ENCODE data around the gene RER1. TPM values are rescaled to one million over a fixed set of nuclear protein-coding genes. Genes with fewer than 3 reads are reported as not detected.
A peak's percentile ranks its signal among the peaks of the same experiment; 100 is the strongest.

The RER1 gene
- total RNA-seq, 2 experiments from 2014 or later: 146 to 174 TPM

DNA sequence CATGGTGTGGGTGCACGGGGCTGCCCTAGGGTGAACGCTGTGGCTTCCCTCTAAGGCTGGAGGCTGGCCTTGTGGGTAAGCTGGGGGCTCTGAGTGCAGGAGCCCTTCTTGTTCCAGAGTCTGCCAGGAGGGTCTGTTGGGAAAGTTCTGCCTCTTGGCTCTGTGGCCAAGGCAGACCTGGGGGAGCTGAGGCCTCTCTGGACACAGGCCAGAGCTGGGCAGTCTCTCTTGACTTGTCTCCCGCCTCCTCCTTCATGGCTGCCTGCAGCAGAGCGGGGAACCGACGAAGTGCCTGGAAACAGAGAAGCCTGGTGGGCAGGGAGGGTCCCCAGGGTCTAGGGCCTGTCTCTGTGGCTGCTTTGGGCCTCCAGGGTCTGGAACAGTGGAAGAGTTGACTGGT lies 51.0 kb downstream of the RER1 start:
- Mint-ChIP-seq H3K4me1 (peaks cover 4% of the 10 kb centered on the region), H3K4me3 (no peak overlapping the region)

DNA sequence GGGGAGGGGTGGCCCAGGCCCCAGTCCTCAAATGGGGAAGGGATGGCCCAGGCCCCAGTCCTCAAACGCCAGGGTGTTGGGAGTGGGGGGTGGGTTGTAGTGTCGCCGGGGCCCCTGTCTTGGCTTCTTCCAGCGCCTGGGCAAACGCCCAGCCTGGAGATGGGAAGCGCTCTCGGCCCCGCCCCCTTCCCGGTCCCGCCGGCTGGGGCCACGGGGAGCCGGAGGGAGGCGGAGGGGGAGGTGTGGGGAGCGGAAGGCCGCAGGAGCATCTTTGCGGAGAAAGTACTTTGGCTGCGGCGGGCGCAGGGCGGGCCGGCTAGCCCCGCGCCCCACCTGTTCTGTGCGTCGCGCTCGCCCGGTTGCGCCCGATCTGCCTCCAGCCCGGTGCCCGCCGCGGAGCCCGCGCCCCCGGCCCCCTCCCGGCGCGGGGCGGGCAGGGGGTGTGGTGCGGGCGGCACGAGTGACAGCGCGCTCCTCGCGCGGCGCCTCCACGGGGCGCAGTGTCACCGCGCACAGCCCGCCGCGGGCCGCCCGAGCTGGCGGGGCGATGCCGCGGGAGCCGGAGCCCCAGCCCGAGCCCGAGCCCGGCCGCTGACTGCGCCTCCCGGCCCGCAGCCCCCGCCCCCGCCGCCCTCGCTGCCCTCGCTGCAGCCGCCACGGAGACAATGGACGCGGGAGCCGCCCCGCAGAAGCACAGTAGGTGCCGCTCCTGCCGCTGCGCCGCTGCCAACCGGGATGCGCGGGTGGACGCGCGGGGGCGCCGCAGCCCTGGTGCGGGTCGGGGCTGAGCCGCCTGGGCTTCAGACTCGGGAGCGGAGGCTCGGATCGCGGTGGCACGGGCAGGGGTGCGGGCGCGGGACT lies 51.9 kb downstream of the RER1 start:
- Mint-ChIP-seq H3K9me3 (ENCODE audit: low read depth) (no peaks in the 10 kb centered on the region), H3K27ac (no peak overlapping the region), H3K36me3 (no peaks in the 10 kb centered on the region), H3K27me3 (peaks cover 19% of the 10 kb centered on the region), H3K4me1 (peaks cover 4% of the 10 kb centered on the region), H3K4me3 (no peak overlapping the region)
- DNase-seq (no peak), ATAC-seq (peak; percentile 38)
- CTCF ChIA-PET: interaction anchor here (1.1 kb wide), 1 partner anchor 104 kb away, joined by 3 read pairs; no protein-coding TSS in a partner anchor

More for the DNA sequence above, 51.0 kb downstream of the RER1 start:
- Mint-ChIP-seq H3K27ac (no peak overlapping the region), H3K9me3 (ENCODE audit: low read depth) (no peaks in the 10 kb centered on the region), H3K27me3 (peaks cover 19% of the 10 kb centered on the region), H3K36me3 (no peaks in the 10 kb centered on the region)
- CTCF ChIA-PET: no interaction called here
- DNase-seq (no peak), ATAC-seq (no peak)

- CTCF ChIA-PET: interaction anchor here (1.1 kb wide), 1 partner anchor 103 kb away, joined by 3 read pairs; no protein-coding TSS in a partner anchor
- DNase-seq: no peak
- Mint-ChIP-seq H3K9me3 (ENCODE audit: low read depth) (no peaks in the 10 kb centered on the region), H3K27me3 (peaks cover 19% of the 10 kb centered on the region), H3K4me3 (no peak overlapping the region), H3K36me3 (no peaks in the 10 kb centered on the region), H3K4me1 (peaks cover 4% of the 10 kb centered on the region), H3K27ac (no peak overlapping the region)
- no peak for ATAC-seq
These were observed 52.5 kb downstream of the RER1 start for GRCh38 chr1:2444138-2444591.

GRCh38 chr1:2445162-2445822 lies 53.7 kb downstream of the RER1 start:
- Mint-ChIP-seq H3K36me3 (no peaks in the 10 kb centered on the region), H3K27me3 (peaks cover 19% of the 10 kb centered on the region), H3K9me3 (ENCODE audit: low read depth) (no peaks in the 10 kb centered on the region), H3K4me1 (no peaks in the 10 kb centered on the region), H3K4me3 (no peak overlapping the region), H3K27ac (no peak overlapping the region)
- CTCF ChIA-PET: no interaction called here
- ATAC-seq (no peak), DNase-seq (no peak)

DNA sequence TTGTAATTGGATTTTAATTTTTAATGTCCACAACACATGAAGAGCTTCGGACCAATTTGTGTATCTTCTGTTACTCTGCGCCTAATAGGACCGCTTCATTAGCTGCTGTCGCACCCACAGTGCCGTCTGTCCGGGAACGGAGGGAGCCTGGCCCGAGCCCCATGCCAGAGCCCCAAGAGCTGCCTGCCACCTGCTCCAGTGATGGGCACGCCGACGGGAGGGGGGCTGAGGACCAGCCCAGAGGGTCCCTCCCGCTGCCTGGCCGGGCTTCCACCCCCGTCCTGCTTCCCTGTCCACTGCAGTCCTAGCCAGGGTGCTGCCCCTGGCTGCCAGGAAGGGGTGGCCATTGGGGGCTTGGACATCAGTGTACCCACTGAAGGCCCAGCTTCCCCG lies 54.2 kb downstream of the RER1 start:
- no peaks in the 10 kb centered on the region for H3K36me3 Mint-ChIP-seq
- DNase-seq (no peak), ATAC-seq (no peak)
- H3K9me3 Mint-ChIP-seq (ENCODE audit: low read depth): no peaks in the 10 kb centered on the region
- H3K4me3 Mint-ChIP-seq: no peak overlapping the region
- no peak overlapping the region for H3K27ac Mint-ChIP-seq
- peaks cover 19% of the 10 kb centered on the region for H3K27me3 Mint-ChIP-seq
- no peaks in the 10 kb centered on the region for H3K4me1 Mint-ChIP-seq
- CTCF ChIA-PET: no interaction called here

GRCh38 chr1:2446394-2446793 lies 54.8 kb downstream of the RER1 start:
- Mint-ChIP-seq H3K27ac (no peak overlapping the region), H3K9me3 (ENCODE audit: low read depth) (no peaks in the 10 kb centered on the region), H3K4me1 (no peaks in the 10 kb centered on the region), H3K36me3 (no peaks in the 10 kb centered on the region), H3K27me3 (peaks cover 19% of the 10 kb centered on the region), H3K4me3 (no peak overlapping the region)
- DNase-seq (no peak), ATAC-seq (no peak)
- CTCF ChIA-PET: no interaction called here

DNA sequence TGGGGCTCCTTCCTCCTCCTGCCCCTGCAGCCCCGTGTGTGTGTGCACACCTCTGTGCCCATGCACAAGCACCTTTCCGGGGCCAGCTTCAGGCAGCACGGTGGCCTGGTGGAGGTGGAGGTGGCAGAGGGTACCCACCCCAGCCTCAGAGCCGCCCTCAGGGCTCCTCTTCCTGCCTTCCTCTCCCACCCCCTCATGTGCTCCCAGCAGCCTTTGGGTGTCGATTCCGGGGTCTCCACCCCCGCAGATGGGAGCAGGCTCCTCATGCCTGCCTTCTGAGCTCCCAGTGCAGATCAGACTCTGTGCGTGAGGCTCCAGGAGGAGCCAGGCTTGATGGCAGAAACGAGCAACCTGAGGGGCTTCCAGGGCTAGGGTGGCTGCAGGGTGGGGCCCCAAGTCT lies 55.2 kb downstream of the RER1 start:
- H3K27ac Mint-ChIP-seq: no peak overlapping the region
- no peak overlapping the region for H3K4me3 Mint-ChIP-seq
- H3K9me3 Mint-ChIP-seq (ENCODE audit: low read depth): no peaks in the 10 kb centered on the region
- no peaks in the 10 kb centered on the region for H3K36me3 Mint-ChIP-seq
- H3K4me1 Mint-ChIP-seq: no peaks in the 10 kb centered on the region
- no peak for DNase-seq
- CTCF ChIA-PET: interaction anchor here (1.2 kb wide), 1 partner anchor 65 kb away, joined by 3 read pairs; no protein-coding TSS in a partner anchor
- no peak for ATAC-seq
- H3K27me3 Mint-ChIP-seq: peaks cover 19% of the 10 kb centered on the region

DNA sequence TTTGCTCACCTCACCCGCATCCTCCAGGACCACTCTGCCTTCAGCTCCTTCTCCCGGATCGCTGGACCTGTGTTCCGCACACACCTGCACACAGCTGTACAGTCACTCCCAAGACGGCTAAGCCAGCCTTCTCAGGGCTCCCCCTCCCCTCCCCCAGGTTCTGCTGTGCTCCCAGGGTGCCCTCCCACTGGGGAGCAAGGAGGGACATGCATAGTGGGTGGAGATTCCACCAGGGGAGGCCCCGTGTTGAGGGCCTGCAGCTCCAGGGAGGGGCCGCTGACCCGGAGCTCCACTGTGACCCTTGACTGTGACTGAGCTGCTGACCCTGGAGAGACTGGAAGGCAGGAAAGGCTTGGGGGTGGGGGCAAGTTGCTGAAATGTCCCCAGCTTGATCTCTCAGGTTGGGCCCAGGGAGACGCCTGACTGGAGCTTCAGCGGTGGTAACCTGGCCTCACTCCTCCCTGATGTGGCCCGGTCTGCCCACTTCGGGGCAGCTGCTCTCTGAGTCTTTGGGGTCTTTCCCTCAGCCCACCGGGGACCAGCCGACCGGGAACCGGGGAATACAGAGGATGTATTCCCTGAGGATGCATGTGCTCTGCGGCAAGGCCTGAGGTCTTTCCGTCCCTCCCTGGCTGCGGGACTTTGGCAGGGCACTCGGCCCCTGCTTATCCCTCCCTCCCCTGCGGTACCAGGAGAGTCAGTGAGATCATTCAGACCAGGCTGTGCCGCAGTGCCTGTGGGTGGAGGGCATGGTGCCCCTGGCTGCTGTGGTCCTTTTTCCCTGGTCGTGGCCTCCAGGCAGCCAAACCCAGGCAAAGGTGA lies 55.8 kb downstream of the RER1 start:
- no peak overlapping the region for H3K27ac Mint-ChIP-seq
- H3K4me1 Mint-ChIP-seq: no peaks in the 10 kb centered on the region
- ATAC-seq: no peak

DNA sequence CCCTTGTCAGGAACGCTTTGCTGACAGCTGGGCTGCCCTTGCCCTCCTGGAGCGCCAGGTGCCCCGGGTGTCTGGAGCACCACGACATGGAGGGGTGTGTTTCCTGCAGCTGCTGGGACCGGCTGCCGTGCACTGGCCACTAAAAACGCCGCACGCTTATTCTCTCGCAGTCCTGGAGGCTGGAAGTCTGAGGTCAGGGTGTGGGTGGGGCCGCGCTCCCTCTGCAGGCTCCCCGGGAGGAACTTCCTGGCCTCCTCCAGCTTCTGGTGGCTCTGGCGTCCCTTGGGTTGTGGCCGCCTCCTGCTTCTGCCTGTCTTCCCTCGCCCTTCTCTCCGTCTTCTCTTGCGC lies 56.4 kb downstream of the RER1 start:
- peaks cover 10% of the 10 kb centered on the region for H3K27me3 Mint-ChIP-seq
- H3K27ac Mint-ChIP-seq: no peak overlapping the region
- H3K4me1 Mint-ChIP-seq: no peaks in the 10 kb centered on the region
- no peak overlapping the region for H3K4me3 Mint-ChIP-seq
- H3K36me3 Mint-ChIP-seq: no peaks in the 10 kb centered on the region
- DNase-seq (no peak), ATAC-seq (no peak)
- H3K9me3 Mint-ChIP-seq (ENCODE audit: low read depth): no peaks in the 10 kb centered on the region
- CTCF ChIA-PET: interaction anchor here (0.9 to 1.2 kb wide), 2 partner anchors 32 to 67 kb away, joined by 3 to 4 read pairs; no protein-coding TSS in a partner anchor

More for the DNA sequence above, 55.8 kb downstream of the RER1 start:
- peaks cover 16% of the 10 kb centered on the region for H3K27me3 Mint-ChIP-seq
- no peaks in the 10 kb centered on the region for H3K9me3 Mint-ChIP-seq (ENCODE audit: low read depth)
- DNase-seq: no peak
- no peaks in the 10 kb centered on the region for H3K36me3 Mint-ChIP-seq
- H3K4me3 Mint-ChIP-seq: no peak overlapping the region
- CTCF ChIA-PET: interaction anchor here (0.9 to 1.2 kb wide), 2 partner anchors 32 to 66 kb away, joined by 3 to 4 read pairs; no protein-coding TSS in a partner anchor

- CTCF ChIA-PET: no interaction called here
- no peaks in the 10 kb centered on the region for H3K9me3 Mint-ChIP-seq (ENCODE audit: low read depth)
- DNase-seq: no peak
- peak; percentile 31 for ATAC-seq
- no peaks in the 10 kb centered on the region for H3K36me3 Mint-ChIP-seq
- no peak overlapping the region for H3K4me3 Mint-ChIP-seq
- no peaks in the 10 kb centered on the region for H3K4me1 Mint-ChIP-seq
- no peak overlapping the region for H3K27ac Mint-ChIP-seq
- peaks cover 6% of the 10 kb centered on the region for H3K27me3 Mint-ChIP-seq
These were observed 58.2 kb downstream of the RER1 start for GRCh38 chr1:2449636-2450454.

DNA sequence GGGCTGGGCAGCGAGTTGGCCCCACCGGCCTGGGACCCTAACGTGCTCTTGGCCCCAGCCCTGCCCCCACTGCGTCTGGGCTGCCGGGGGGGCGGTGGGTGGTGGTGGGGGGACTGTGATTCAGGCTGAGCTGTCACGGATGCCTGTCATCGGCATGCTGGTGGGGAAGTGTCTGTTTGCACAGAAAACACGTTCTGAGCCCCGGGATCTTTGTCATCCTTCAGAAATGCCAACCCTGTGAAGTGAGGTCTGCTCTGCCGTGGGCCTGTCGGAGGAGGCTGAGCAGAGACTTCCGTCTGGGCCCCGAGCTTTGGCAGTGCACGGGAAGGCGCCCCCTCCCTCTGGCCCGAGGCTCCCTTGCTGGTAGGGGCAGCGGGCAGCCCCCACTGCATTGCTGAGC lies 60.1 kb downstream of the RER1 start:
- H3K4me3 Mint-ChIP-seq: no peak overlapping the region
- no peak overlapping the region for H3K27ac Mint-ChIP-seq
- no peaks in the 10 kb centered on the region for H3K36me3 Mint-ChIP-seq
- H3K27me3 Mint-ChIP-seq: no peaks in the 10 kb centered on the region
- CTCF ChIA-PET: no interaction called here
- no peaks in the 10 kb centered on the region for H3K9me3 Mint-ChIP-seq (ENCODE audit: low read depth)
- no peaks in the 10 kb centered on the region for H3K4me1 Mint-ChIP-seq
- no peak for DNase-seq
- ATAC-seq: no peak

DNA sequence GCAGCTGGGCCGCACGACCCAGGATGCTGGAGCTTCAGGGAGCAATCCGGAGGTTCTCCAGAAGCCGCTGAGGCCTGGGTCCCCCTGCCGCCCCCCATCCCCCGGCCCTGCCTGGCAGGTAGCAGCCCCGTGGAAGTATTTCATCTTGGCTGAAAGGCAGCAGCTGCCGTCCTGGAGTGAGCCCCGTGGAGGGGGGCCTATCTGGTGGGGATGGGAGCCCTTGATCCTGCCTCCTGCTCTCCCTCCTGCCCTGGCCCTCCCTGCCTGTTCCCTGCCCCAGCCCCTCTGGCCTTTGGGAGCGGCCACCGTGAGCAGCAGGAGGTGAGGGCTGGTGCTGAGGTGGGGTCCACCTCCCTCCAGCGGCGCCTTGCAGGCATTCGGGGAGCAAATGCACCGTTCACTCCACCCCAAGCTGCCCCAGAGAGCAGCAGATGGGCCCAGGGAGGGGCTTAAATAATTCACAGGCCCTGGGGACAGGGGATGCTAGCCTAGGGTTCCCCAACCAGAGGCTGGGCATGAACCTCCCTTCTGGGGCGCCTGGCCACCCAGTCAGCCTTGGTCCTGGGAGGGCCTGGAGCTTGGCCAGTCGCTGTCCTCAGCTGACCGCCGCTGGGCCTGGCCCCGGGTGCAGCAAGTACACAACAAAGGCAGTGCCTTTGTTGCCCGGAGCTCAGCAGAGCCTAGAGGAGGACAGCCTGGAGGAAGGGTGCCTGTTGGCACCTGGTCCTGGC lies 60.7 kb downstream of the RER1 start:
- ATAC-seq (no peak), DNase-seq (no peak)
- no peaks in the 10 kb centered on the region for H3K27me3 Mint-ChIP-seq
- H3K27ac Mint-ChIP-seq: no peak overlapping the region
- H3K36me3 Mint-ChIP-seq: no peaks in the 10 kb centered on the region
- CTCF ChIA-PET: no interaction called here
- H3K4me3 Mint-ChIP-seq: no peak overlapping the region
- H3K4me1 Mint-ChIP-seq: no peaks in the 10 kb centered on the region
- no peaks in the 10 kb centered on the region for H3K9me3 Mint-ChIP-seq (ENCODE audit: low read depth)

Data from activated CD8-positive, alpha-beta memory T cell treated with anti-CD3 and anti-CD28 coated beads, Interleukin-2, amount 10 ng/mL, durations not matched to agents 7 days and 5 days (primary cell).